SU-DHL-6 (cell line): ENCODE measurements around the gene HOXB5.

Experiments
- H2AFZ ChIP-seq: fragments of 200-600 bp; sonication (generic); 2 replicates; pipeline ENCODE4 v1.6.1; 2014; ENCODE audit warnings: low read depth, mild to moderate bottlenecking, moderate library complexity, mixed read lengths, antibody characterized with exemption, low read length; ENCODE audit not compliant: severe bottlenecking
- H3F3A ChIP-seq: fragments of 200-600 bp; shearing (Covaris generic); 2 replicates; pipeline ENCODE4 v1.6.0; 2016; ENCODE audit warnings: antibody characterized with exemption, mild to moderate bottlenecking; ENCODE audit not compliant: insufficient read depth
- H3K27ac ChIP-seq: fragments of 200-600 bp; sonication (generic); 2 replicates; pipeline ENCODE4 v1.5.1; 2016; ENCODE audit warnings: low read depth, mild to moderate bottlenecking, low read length, moderate library complexity, mixed read lengths
- H3K27me3 ChIP-seq: fragments of 200-600 bp; sonication (generic), shearing (Covaris generic); 2 replicates; pipeline ENCODE4 v1.6.0; 2014; ENCODE audit warnings: mild to moderate bottlenecking, low read length
- H3K36me3 ChIP-seq: fragments of 200-600 bp; sonication (generic); 2 replicates; pipeline ENCODE4 v1.6.1; 2014; ENCODE audit warnings: mild to moderate bottlenecking, low read length, mixed read lengths
- H3K4me2 ChIP-seq: fragments of 300-600, 200-600 bp; shearing (Covaris generic), sonication (generic); 2 replicates; pipeline ENCODE4 v1.6.0; 2014; ENCODE audit warnings: low read length, low read depth, mild to moderate bottlenecking; ENCODE audit not compliant: poor library complexity, severe bottlenecking
- H3K4me3 ChIP-seq: fragments of 200-600 bp; sonication (generic); 2 replicates; pipeline ENCODE4 v1.5.1; 2014; ENCODE audit warnings: antibody characterized with exemption, low read length, mild to moderate bottlenecking, mixed read lengths; ENCODE audit not compliant: insufficient read depth, poor library complexity, severe bottlenecking
- H3K79me2 ChIP-seq: fragments of 200-600 bp; sonication (generic); 2 replicates; pipeline ENCODE4 v1.6.1; 2014; ENCODE audit warnings: mild to moderate bottlenecking, low read length, moderate library complexity; ENCODE audit not compliant: insufficient read depth
- H3K9ac ChIP-seq: fragments of 200-600 bp; sonication (generic); 2 replicates; pipeline ENCODE4 v1.7.0; 2014; ENCODE audit warnings: mild to moderate bottlenecking, low read length
- H3K9me2 ChIP-seq: fragments of 200-600 bp; sonication (generic); replicated peaks from 2 replicates; pipeline ENCODE4 v1.6.1; 2014; ENCODE audit warnings: low read length; ENCODE audit not compliant: insufficient read depth
- H3K9me3 ChIP-seq: fragments of 200-600 bp; sonication (generic); 2 replicates; pipeline ENCODE4 v1.6.1; 2014; ENCODE audit warnings: low read length, mixed read lengths; ENCODE audit not compliant: insufficient read depth
- H4K20me1 ChIP-seq: fragments of 200-600 bp; sonication (generic); 2 replicates; pipeline ENCODE4 v1.6.1; 2014; ENCODE audit warnings: low read depth, mild to moderate bottlenecking, antibody characterized with exemption, low read length, moderate library complexity, mixed read lengths
- EZH2phosphoT487 ChIP-seq: fragments of 200-600 bp; sonication (generic), shearing (Covaris generic); conservative IDR thresholded peaks from 2 replicates; pipeline ENCODE4 v1.6.1; 2018; ENCODE audit warnings: mild to moderate bottlenecking, antibody characterized with exemption, low read length, moderate library complexity, mixed read lengths
- TF ChIP-seq, protein P1 (sequence below): fragments of 200-600 bp; sonication (generic); IDR thresholded peaks from one replicate; pipeline ENCODE4 v1.5.1; 2017; ENCODE audit warnings: antibody characterized with exemption, mild to moderate bottlenecking, low read length, moderate library complexity; ENCODE audit not compliant: insufficient read depth, poor library complexity, severe bottlenecking

Gene HOXB5

DNA sequence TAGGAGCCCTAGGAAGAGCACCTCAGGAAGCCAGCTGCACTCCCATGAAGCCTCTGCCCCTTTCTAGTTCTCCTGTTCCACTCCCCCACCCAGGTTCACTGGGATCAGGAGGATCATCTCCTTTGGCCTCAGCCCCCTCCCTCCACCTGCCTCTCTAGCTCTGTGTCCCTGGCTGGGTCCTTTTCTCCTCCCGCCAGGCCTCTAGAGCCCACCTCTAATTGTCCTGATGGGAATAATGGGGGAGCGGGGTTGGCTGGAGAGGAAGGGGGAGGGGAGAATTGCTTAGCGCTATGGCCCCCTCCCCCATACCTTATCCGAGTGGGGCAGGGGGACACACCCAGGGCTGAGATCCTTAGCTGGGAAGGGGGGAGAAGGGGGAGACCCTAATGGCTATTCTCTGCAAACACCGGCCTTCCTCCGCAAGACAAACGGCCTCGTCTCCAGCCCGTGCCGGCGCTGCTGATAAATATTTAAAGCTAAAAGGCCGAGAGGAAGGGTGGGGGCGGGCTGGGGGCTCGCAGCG is 16.2 kb upstream of the HOXB5 start:
- H3K27me3 ChIP-seq = no peaks in the 10 kb centered on the region
- H3K27ac ChIP-seq = no peak overlapping the region
- no peaks in the 10 kb centered on the region for H3K79me2 ChIP-seq
- H3F3A ChIP-seq = no peaks in the 10 kb centered on the region
- H3K9ac ChIP-seq = peak overlapping the region; percentile 73
- no peaks in the 10 kb centered on the region for H3K9me2 ChIP-seq
- H3K4me3 ChIP-seq = peak overlapping the region; percentile 68
- no peaks in the 10 kb centered on the region for H3K36me3 ChIP-seq
- no peaks in the 10 kb centered on the region for H4K20me1 ChIP-seq
- no peaks in the 10 kb centered on the region for H3K9me3 ChIP-seq
- H2AFZ ChIP-seq = peak overlapping the region; percentile 97
- TF ChIP-seq, protein P1, sequence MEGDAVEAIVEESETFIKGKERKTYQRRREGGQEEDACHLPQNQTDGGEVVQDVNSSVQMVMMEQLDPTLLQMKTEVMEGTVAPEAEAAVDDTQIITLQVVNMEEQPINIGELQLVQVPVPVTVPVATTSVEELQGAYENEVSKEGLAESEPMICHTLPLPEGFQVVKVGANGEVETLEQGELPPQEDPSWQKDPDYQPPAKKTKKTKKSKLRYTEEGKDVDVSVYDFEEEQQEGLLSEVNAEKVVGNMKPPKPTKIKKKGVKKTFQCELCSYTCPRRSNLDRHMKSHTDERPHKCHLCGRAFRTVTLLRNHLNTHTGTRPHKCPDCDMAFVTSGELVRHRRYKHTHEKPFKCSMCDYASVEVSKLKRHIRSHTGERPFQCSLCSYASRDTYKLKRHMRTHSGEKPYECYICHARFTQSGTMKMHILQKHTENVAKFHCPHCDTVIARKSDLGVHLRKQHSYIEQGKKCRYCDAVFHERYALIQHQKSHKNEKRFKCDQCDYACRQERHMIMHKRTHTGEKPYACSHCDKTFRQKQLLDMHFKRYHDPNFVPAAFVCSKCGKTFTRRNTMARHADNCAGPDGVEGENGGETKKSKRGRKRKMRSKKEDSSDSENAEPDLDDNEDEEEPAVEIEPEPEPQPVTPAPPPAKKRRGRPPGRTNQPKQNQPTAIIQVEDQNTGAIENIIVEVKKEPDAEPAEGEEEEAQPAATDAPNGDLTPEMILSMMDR = no peak
- peak overlapping the region; percentile 84 for H3K4me2 ChIP-seq

DNA sequence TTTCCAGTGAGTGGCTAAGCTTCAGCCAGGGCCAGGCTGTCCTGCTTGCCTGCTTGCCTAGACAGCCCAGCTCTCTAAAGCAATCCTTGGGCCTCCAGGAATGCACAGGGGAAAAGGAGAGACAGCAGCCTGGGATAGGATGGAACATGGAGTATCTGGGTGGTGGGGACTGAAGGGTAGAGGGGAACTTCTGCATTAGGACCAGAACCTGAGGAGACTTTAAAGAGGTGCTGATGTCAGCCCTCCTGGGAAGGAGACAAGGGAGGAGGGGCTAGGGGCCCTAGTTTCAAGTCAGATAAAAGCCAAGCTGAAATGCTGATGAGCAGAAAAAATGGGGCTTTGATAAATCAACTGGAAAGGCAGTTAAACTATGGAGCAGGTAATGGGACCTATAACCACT is 15.5 kb upstream of the HOXB5 start:
- Histone ChIP-seq H3K27me3 (no peaks in the 10 kb centered on the region), H3K36me3 (no peaks in the 10 kb centered on the region), H3K79me2 (no peaks in the 10 kb centered on the region), H4K20me1 (no peaks in the 10 kb centered on the region), H3K4me2 (no peak overlapping the region), H3K9me3 (no peaks in the 10 kb centered on the region), H3K27ac (no peak overlapping the region), H3K4me3 (no peak overlapping the region), H3F3A (no peaks in the 10 kb centered on the region), H3K9me2 (no peaks in the 10 kb centered on the region), H2AFZ (no peak overlapping the region), H3K9ac (no peak overlapping the region)
- TF ChIP-seq, protein P1 = no peak
- TF ChIP-seq EZH2phosphoT487 = no peak

DNA sequence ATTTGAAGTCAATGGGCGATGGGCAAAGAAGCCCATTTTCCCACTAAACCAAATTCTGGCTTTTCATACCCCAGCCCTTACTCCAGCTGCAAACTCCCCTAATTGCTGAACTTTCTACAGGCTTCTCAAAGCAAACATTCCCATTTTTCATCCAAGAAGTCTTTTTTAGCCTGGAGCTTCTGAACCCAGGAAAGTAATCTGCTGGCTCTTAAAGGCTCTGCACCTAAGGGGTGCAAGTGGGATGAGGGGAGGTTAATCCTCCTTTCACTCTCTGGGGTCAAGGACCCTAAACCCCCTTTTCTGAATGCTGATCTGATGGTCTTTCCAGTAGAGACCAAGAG is 14.9 kb upstream of the HOXB5 start:
- no peaks in the 10 kb centered on the region for H3F3A ChIP-seq
- H3K27me3 ChIP-seq = no peaks in the 10 kb centered on the region
- no peaks in the 10 kb centered on the region for H4K20me1 ChIP-seq
- H2AFZ ChIP-seq = no peak overlapping the region
- no peak overlapping the region for H3K9ac ChIP-seq
- TF ChIP-seq EZH2phosphoT487 = no peak
- TF ChIP-seq, protein P1 = no peak
- no peaks in the 10 kb centered on the region for H3K9me2 ChIP-seq
- H3K36me3 ChIP-seq = no peaks in the 10 kb centered on the region
- no peak overlapping the region for H3K4me3 ChIP-seq
- no peaks in the 10 kb centered on the region for H3K9me3 ChIP-seq
- no peak overlapping the region for H3K4me2 ChIP-seq
- no peaks in the 10 kb centered on the region for H3K79me2 ChIP-seq
- H3K27ac ChIP-seq = no peak overlapping the region
